Left lung (tissue), 10 donors: ENCODE data around the gene TNFRSF1A. TPM values are rescaled to one million over a fixed set of nuclear protein-coding genes. Genes with fewer than 3 reads are reported as not detected.
A peak's percentile ranks its signal among the peaks of the same experiment; 100 is the strongest.

Source experiments
- ATAC-seq: fragments of 200-7000 bp; cut with Tn5 transposase; one replicate; pipeline ENCODE4 v1.9.1; 2020; ENCODE audit warnings: moderate library complexity
- DNase-seq, 4 donors: peaks; one replicate each; pipeline ENCODE4 v3.0.0-alpha.2; 2013 to 2020
- H3K27ac ChIP-seq, 2 donors: fragments of 200-600 bp; sonication (generic) in 1 of 2; one replicate each; pipeline versions ENCODE4 v1.5.0 to v1.8.0; 2020 to 2021
- H3K27me3 ChIP-seq, 2 donors: fragments of 200-600 bp; sonication (generic) in 1 of 2; one replicate each; pipeline versions ENCODE4 v1.5.0 to v1.8.0; 2020 to 2021
- H3K36me3 ChIP-seq, 2 donors: fragments of 200-600 bp; sonication (generic) in 1 of 2; one replicate each; pipeline versions ENCODE4 v1.5.0 to v1.8.0; 2020 to 2021
- H3K4me1 ChIP-seq, 2 donors: fragments of 200-600 bp; one replicate each; pipeline ENCODE4 v1.8.0; 2021
- H3K4me3 ChIP-seq, 2 donors: fragments of 200-600 bp; sonication (generic) in 1 of 2; one replicate each; pipeline versions ENCODE4 v1.5.0 to v1.8.0; 2020 to 2021; ENCODE audit warnings: mild to moderate bottlenecking in 1 of 2
- H3K9me3 ChIP-seq, 2 donors: fragments of 200-600 bp; sonication (generic) in 1 of 2; one replicate each; pipeline versions ENCODE4 v1.5.0 to v1.8.0; 2020 to 2021
- CTCF ChIP-seq, 2 donors: fragments of 200-600 bp; sonication (generic) in 1 of 2; IDR thresholded peaks; one replicate each; pipeline versions ENCODE4 v1.5.0 to v1.8.0; 2021; ENCODE audit warnings: antibody characterized with exemption in 2 of 2
- intact Hi-C, 2 donors: fragments of 100-400 bp; cut with DNase I; formaldehyde crosslinking; loops; one replicate each; pipeline versions ENCODE4 v1.11.2 to v1.14.2; 2022
- polyA plus RNA-seq, 6 donors: library from polyadenylated mRNA; unstranded; fragments of 120-200 nt; gene quantifications; one replicate each; pipeline ENCODE4 v1.2.1, GENCODE V29; 2013; ENCODE audit not compliant: insufficient read length in 6 of 6
- total RNA-seq, 2 donors: library from RNA; stranded (reverse); fragmentation: NEBNext Ultra II Directional; extraction: Animal tissue kit (Norgen Biotek cat#: 25700); gene quantifications; one replicate each; pipeline ENCODE4 v1.2.1, GENCODE V29; 2021
- donor health status: DM: no; HTN: yes; CAD: no.
- donor health status: DM: no; HTN: no; CAD: no.

TNFRSF1A gene
- total and polyA plus RNA-seq, 8 donors = 110 to 211 (median 128) TPM

GRCh38 chr12:6386491-6386890, 44.6 kb upstream of the TNFRSF1A start:
- no peak for TF ChIP-seq CTCF (IDR thresholded peaks at IDR 0.05)
- Histone ChIP-seq H3K4me3 (no peak overlapping the region), H3K27ac (no peak overlapping the region), H3K36me3 (peaks cover 3 to 58% of the 10 kb centered on the region in 2 donors), H3K27me3 (no peaks in the 10 kb centered on the region), H3K9me3 (no peaks in the 10 kb centered on the region), H3K4me1 (peaks cover 13 to 75% of the 10 kb centered on the region in 2 donors)
- DNase-seq (no peak), ATAC-seq (no peak)
- intact Hi-C loops = no loop called here

GRCh38 chr12:6386038-6386437, 44.2 kb upstream of the TNFRSF1A start:
- H3K27me3 ChIP-seq = no peaks in the 10 kb centered on the region
- H3K4me1 ChIP-seq = peaks cover 13 to 74% of the 10 kb centered on the region in 2 donors
- intact Hi-C loops = no loop called here
- TF ChIP-seq CTCF (IDR thresholded peaks at IDR 0.05) = no peak
- peak overlapping the region in 1 of 2 donors; percentile 99 for H3K4me3 ChIP-seq
- ATAC-seq = no peak
- peak overlapping the region in 1 of 2 donors; percentile 18 for H3K27ac ChIP-seq
- H3K9me3 ChIP-seq = no peaks in the 10 kb centered on the region
- DNase-seq = peak in 1 of 4 donors; percentile 68
- peaks cover 0 to 53% of the 10 kb centered on the region in 2 donors for H3K36me3 ChIP-seq

DNA sequence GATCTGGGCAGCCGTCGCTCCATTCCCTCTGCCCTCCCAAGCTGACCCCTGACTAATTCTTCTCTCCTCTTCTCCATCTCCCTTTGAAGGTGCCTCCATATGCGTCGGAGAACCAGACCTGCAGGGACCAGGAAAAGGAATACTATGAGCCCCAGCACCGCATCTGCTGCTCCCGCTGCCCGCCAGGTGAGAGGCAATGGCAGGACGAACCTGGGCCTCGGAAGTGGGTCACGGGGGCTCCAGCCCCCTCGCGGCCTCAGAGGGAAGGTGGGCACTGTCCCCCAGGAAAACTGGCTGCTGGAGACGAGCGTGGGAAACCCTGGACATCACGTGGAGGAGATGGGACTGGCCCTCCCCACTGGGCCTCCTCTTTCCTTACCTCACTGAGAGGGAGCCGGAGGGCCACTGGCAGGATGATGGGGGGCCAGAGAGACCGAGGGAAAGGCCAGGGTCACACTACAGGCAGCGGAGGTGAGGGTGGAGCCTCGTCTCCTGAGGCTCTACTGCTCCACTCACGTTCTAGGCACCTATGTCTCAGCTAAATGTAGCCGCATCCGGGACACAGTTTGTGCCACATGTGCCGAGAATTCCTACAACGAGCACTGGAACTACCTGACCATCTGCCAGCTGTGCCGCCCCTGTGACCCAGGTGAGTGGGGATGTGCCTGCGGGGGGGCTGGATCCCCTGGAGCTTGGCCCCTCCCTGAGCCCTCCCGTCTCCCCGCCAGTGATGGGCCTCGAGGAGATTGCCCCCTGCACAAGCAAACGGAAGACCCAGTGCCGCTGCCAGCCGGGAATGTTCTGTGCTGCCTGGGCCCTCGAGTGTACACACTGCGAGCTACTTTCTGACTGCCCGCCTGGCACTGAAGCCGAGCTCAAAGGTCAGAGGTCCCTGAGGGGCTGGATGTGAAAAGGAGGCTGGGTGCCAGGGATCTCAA, 42.9 kb upstream of the TNFRSF1A start:
- peak; percentile 27 for ATAC-seq
- H3K4me3 ChIP-seq = peak overlapping the region; percentile 86 to 99
- TF ChIP-seq CTCF (IDR thresholded peaks at IDR 0.05) = no peak
- H3K27ac ChIP-seq = peak overlapping the region; percentile 86 to 94
- H3K4me1 ChIP-seq = peaks cover 20 to 74% of the 10 kb centered on the region in 2 donors
- no peaks in the 10 kb centered on the region for H3K9me3 ChIP-seq
- H3K36me3 ChIP-seq = peaks cover 0 to 40% of the 10 kb centered on the region in 2 donors
- no peaks in the 10 kb centered on the region for H3K27me3 ChIP-seq
- intact Hi-C loops = no loop called here
- DNase-seq = peak in 1 of 4 donors; percentile 78

- DNase-seq = peak; percentile 89 to 100 (median 96)
Observed at GRCh38 chr12:6383572-6384498, 42.0 kb upstream of the TNFRSF1A start, which contains the start of gene LTBR. TSS of gene LTBR (plus strand) at chr12:6384162. CDS start at chr12:6384359, 197 bp downstream.

More at GRCh38 chr12:6383572-6384498, 42.0 kb upstream of the TNFRSF1A start, which contains the start of gene LTBR:
- Histone ChIP-seq H3K9me3 (no peaks in the 10 kb centered on the region), H3K36me3 (peaks cover 0 to 32% of the 10 kb centered on the region in 2 donors), H3K27me3 (no peaks in the 10 kb centered on the region), H3K4me3 (peak within 1 kb of the TSS; percentile 86 to 99), H3K27ac (peak within 1 kb of the TSS; percentile 86 to 94), H3K4me1 (peaks cover 24 to 81% of the 10 kb centered on the region in 2 donors)
- ATAC-seq = peak; percentile 96
- no peak for TF ChIP-seq CTCF (IDR thresholded peaks at IDR 0.05)
- intact Hi-C loops = no loop called here
